Raji (cell line): Measurements from ENCODE around the gene PPP6R1.

ENCODE experiments used
- POLR2A ChIP-seq: IDR thresholded peaks from 2 replicates; pipeline ENCODE4 v1.6.1; 2011; ENCODE audit warnings: low read depth, low read length, control low read depth; ENCODE audit not compliant: insufficient read depth

The PPP6R1 gene

GRCh38 chr19:55272142-55272541 is 13.3 kb upstream of the PPP6R1 start:
- no peak for TF ChIP-seq POLR2A

GRCh38 chr19:55270172-55270942 is 11.5 kb upstream of the PPP6R1 start:
- no peak for TF ChIP-seq POLR2A

GRCh38 chr19:55269299-55269698 is 10.5 kb upstream of the PPP6R1 start:
- TF ChIP-seq POLR2A: no peak

- no peak for TF ChIP-seq POLR2A
Measured at GRCh38 chr19:55266840-55267239, 8.0 kb upstream of the PPP6R1 start.

GRCh38 chr19:55266404-55266803 is 7.6 kb upstream of the PPP6R1 start:
- TF ChIP-seq POLR2A: no peak

GRCh38 chr19:55265723-55266386 is 7.0 kb upstream of the PPP6R1 start:
- TF ChIP-seq POLR2A: no peak

GRCh38 chr19:55265173-55265572 is 6.4 kb upstream of the PPP6R1 start:
- no peak for TF ChIP-seq POLR2A

GRCh38 chr19:55264531-55264930 is 5.7 kb upstream of the PPP6R1 start:
- TF ChIP-seq POLR2A: no peak

- TF ChIP-seq POLR2A: no peak
Measured at GRCh38 chr19:55262359-55262758, 3.5 kb upstream of the PPP6R1 start.

- no peak for TF ChIP-seq POLR2A
Measured at GRCh38 chr19:55261671-55262126, 2.9 kb upstream of the PPP6R1 start.

GRCh38 chr19:55259540-55260210 is 858 bp upstream of the PPP6R1 start:
- peak; percentile 67; the same call in 1 of the 2 replicates for TF ChIP-seq POLR2A

- TF ChIP-seq POLR2A: no peak
Measured at GRCh38 chr19:55258476-55258827, 365 bp downstream of the PPP6R1 start.

- no peak; the same call in 1 of the 2 replicates for TF ChIP-seq POLR2A
Measured at GRCh38 chr19:55257461-55258420, 1.1 kb downstream of the PPP6R1 start.

- peak; percentile 2; the same call in 1 of the 2 replicates for TF ChIP-seq POLR2A
Measured at GRCh38 chr19:55256562-55257460, 2.0 kb downstream of the PPP6R1 start.
